ENCODE data around the gene MGAT3.

GRCh38 chr22:39535831-39536449 is 79.1 kb downstream of the MGAT3 start:
- TF ChIP-seq CTCF (IDR thresholded peaks at IDR 0.05) (no peak), POLR2A (IDR thresholded peaks at IDR 0.05) (no peak)

Measured in thyroid gland (tissue), 4 donors.